Thymus (tissue), 14 donors: ENCODE results near the gene WASHC1. TPM values are rescaled to one million over a fixed set of nuclear protein-coding genes. Genes with fewer than 3 reads are reported as not detected.
"Not testable (repeated sequence)": the region's sequence is repeated elsewhere in the genome, so short reads cannot be mapped to it uniquely, and the experiment has no call there.

Source experiments
- DNase-seq, 9 donors: peaks; one replicate each; pipeline ENCODE4 v3.0.0-alpha.2; 2013; ENCODE audit warnings: low spot score in 9 of 9, low read depth in 6 of 9, missing footprints in 1 of 9
- H3K27ac ChIP-seq, 2 donors: one replicate each; pipeline ENCODE4 v1.5.1; 2013; ENCODE audit warnings: control low read depth in 1 of 2, low read depth in 1 of 2, low read length in 1 of 2, mild to moderate bottlenecking in 1 of 2, moderate library complexity in 1 of 2
- H3K27me3 ChIP-seq, 2 donors: one replicate each; pipeline ENCODE4 v1.5.1; 2013; ENCODE audit warnings: low read length in 1 of 2; ENCODE audit not compliant: control insufficient read depth in 2 of 2, insufficient read depth in 1 of 2
- H3K36me3 ChIP-seq, 2 donors: one replicate each; pipeline ENCODE4 v1.5.1; 2013; ENCODE audit warnings: low read length in 1 of 2, mild to moderate bottlenecking in 1 of 2, moderate library complexity in 1 of 2; ENCODE audit not compliant: control insufficient read depth in 2 of 2, insufficient read depth in 2 of 2
- H3K4me1 ChIP-seq, 2 donors: one replicate each; pipeline ENCODE4 v1.5.1; 2013; ENCODE audit warnings: low read length in 2 of 2; ENCODE audit not compliant: control insufficient read depth in 2 of 2, insufficient read depth in 2 of 2
- H3K4me3 ChIP-seq, 2 donors: one replicate each; pipeline ENCODE4 v1.5.1; 2013; ENCODE audit warnings: low read length in 2 of 2, control low read depth in 1 of 2, mild to moderate bottlenecking in 1 of 2
- H3K9me3 ChIP-seq, 2 donors: one replicate each; pipeline ENCODE4 v1.5.1; 2013; ENCODE audit warnings: low read length in 1 of 2, mild to moderate bottlenecking in 1 of 2; ENCODE audit not compliant: control insufficient read depth in 2 of 2, insufficient read depth in 1 of 2
- WGBS: extraction: QIAGEN DNeasy Blood & Tissue Kit; methylation state at CpG from one replicate; pipeline ENCODE4 v1.1.7; 2013; 5-methylcytosine and 5-hydroxymethylcytosine counted together
- long read RNA-seq, 10 donors: transcript quantifications; one replicate each; lab custom pipeline, GENCODE V29; 2026
- polyA plus RNA-seq: library from polyadenylated mRNA; stranded (reverse); fragments of 200-250 nt; gene quantifications from one replicate; pipeline ENCODE4 v1.2.3, GENCODE V29; 2013
- total RNA-seq: library from RNA; stranded (reverse); fragments of 120-200 nt; gene quantifications from one replicate; pipeline ENCODE4 v1.2.4, GENCODE V29; 2013
- donor health status: healthy.

Gene WASHC1, protein sequence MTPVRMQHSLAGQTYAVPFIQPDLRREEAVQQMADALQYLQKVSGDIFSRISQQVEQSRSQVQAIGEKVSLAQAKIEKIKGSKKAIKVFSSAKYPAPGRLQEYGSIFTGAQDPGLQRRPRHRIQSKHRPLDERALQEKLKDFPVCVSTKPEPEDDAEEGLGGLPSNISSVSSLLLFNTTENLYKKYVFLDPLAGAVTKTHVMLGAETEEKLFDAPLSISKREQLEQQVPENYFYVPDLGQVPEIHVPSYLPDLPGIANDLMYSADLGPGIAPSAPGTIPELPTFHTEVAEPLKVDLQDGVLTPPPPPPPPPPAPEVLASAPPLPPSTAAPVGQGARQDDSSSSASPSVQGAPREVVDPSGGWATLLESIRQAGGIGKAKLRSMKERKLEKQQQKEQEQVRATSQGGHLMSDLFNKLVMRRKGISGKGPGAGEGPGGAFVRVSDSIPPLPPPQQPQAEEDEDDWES
- 14.0 TPM for total RNA-seq
- 70.1 TPM for polyA plus RNA-seq
- long read RNA-seq, donor 1 = 0 reads
- long read RNA-seq, donor 2 = 0 reads
- long read RNA-seq, donor 3 = 0 reads
- long read RNA-seq, donor 4 = 0 reads
- long read RNA-seq, donor 5, partial matches to known transcripts = 5 of 5 reads
- long read RNA-seq, donor 5, other reads (novel, unspliced or antisense) = 0 of 5 reads
- long read RNA-seq, donor 6 = 0 reads
- long read RNA-seq, donor 7 = 0 reads
- long read RNA-seq, donor 8 = 0 reads
- long read RNA-seq, donor 9 = 0 reads
- long read RNA-seq, donor 10 = 0 reads

DNA sequence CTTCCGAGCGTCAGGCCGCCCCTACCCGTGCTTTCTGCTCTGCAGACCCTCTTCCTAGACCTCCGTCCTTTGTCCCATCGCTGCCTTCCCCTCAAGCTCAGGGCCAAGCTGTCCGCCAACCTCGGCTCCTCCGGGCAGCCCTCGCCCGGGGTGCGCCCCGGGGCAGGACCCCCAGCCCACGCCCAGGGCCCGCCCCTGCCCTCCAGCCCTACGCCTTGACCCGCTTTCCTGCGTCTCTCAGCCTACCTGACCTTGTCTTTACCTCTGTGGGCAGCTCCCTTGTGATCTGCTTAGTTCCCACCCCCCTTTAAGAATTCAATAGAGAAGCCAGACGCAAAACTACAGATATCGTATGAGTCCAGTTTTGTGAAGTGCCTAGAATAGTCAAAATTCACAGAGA lies at the start of gene WASHC1:
WASHC1 (minus strand) TSS at position 101 of the 400 bp plus-strand sequence. CDS start 4,457 bp downstream, outside the sequence.
- WGBS = 0% methylated on average over 2 of the region's 20 CpGs
- H3K27me3 ChIP-seq, H3K36me3 ChIP-seq, H3K4me1 ChIP-seq, H3K9me3 ChIP-seq, H3K27ac ChIP-seq, DNase-seq: not testable (repeated sequence)
- H3K4me3 ChIP-seq = peak within 1 kb of the TSS; percentile 29 to 35

DNA sequence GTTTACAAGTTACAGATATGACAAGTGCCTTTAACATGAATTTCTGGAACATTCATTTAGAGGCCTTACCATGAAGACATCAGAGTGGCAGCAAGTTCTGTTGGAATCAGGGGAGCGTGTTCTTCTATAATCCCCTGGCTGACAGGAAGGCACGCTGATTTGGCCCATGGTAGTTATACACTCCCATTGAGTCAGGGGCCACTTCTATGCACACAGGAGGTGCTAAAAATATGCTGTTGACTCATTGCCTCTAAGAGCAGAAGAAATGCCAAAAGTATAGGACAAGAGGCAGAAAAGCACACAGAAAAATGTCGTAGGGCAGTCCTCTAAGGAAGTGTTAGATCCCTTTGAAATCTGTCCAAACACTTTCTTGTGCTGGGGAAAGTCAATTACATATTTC lies 49.1 kb upstream of the WASHC1 start:
- not testable (repeated sequence) for H3K4me1 ChIP-seq
- 93% methylated on average over 3 of the region's 3 CpGs for whole genome bisulfite sequencing

DNA sequence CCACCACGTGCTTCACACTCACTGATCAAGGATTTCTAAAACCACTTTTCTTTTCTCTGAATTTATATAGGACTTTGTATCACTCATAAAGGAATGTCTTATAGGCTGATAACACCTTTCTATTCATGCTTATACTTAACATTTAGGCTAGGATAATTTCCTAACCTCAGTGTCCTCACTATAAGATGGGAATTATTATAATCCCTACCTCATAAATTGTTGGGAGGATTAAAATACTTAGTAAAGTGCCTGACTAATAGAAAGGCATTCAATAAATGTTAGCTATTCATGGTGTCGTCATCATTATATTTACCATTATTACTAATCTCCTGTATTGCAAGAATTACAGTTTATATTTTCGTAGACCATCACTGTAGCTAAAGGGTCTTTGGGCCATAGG lies 47.1 kb upstream of the WASHC1 start:
- H3K36me3 ChIP-seq, DNase-seq, H3K27ac ChIP-seq, H3K4me3 ChIP-seq, H3K4me1 ChIP-seq, H3K9me3 ChIP-seq: not testable (repeated sequence)
- H3K27me3 ChIP-seq = peaks cover 2 to 18% of the 10 kb centered on the region in 2 donors
- WGBS = 97% methylated on average over 3 of the region's 3 CpGs

More for the DNA sequence above, 49.1 kb upstream of the WASHC1 start:
- not testable (repeated sequence) for H3K36me3 ChIP-seq, H3K9me3 ChIP-seq, DNase-seq, H3K27ac ChIP-seq, H3K4me3 ChIP-seq
- peaks cover 0 to 12% of the 10 kb centered on the region in 2 donors for H3K27me3 ChIP-seq

DNA sequence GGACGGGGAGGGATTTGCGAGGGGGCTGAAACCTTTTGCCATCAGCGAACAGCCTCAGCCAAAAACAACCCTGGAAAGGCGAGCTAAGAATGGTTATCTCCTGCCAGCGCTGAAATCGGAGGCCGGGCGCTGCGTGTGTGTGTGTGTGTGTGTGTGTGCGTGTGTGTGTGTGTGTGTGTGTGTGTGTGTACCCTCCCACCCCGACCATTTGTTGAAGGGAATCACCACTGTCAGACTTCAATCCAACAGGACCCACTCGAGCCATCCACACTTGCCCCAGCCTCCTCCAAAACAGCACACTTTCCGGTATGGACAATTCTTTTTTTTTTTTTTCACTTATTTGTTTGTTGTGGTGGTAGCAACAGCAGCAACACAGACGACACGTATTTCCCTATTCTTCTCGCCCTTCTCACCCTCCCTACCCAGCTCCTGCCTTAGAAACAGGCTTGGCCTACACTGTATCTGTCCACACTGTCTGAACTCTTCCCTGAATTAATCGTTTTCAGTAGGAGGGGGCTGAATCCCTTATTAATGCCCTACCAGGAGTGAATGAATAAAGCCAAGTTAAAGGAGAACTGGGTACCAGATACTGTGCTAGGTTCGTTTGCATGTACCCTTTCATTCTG lies 44.8 kb upstream of the WASHC1 start:
- 37% methylated on average over 18 of the region's 18 CpGs for WGBS
- H3K36me3 ChIP-seq, H3K4me1 ChIP-seq, H3K27ac ChIP-seq, H3K9me3 ChIP-seq: not testable (repeated sequence)
- peaks cover 2 to 18% of the 10 kb centered on the region in 2 donors for H3K27me3 ChIP-seq
- peak in 1 of 9 donors; percentile 0 for DNase-seq
- H3K4me3 ChIP-seq = peak overlapping the region; percentile 22 to 57

DNA sequence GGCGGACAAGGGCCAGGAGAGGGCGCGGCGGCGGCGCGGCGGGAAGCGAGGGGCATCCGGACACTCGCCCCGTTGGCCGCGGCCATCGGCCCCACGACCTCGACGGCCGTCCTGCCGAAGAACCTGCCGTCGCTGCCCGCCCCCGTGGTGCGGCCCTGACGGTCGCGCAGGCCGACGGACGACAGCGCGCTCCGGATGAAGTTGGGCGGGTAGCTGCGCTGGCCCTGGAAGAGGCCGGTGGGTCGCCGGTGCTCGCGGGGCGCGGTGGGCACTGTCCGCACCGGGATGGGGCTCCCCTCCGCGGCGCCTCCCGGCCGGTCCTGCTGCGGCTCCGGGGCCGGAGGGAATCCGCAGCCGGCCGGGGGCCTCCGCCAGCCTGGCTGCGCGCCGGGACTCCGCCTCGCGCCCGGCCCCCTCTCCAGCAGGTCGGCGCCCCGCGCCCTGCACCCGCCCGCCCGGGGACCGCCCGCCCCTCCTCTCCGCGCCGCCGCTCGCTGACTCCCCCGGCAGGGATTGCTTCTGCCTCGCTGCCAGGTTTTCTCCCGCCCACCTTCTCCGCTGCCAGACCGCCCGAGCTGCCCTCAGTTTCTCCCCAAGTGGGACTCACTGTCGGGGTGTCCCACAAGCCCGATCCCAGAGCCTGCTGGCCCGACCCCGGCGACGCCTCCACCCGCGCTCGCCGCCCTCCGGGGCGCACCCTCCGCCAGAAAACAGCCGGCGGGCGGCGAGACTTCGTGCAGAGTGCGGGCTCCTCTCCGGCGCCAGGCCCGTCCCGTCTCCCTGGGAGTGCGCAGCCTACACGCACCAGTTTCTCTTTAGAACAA lies 44.0 kb upstream of the WASHC1 start:
- H3K27ac ChIP-seq, H3K36me3 ChIP-seq, H3K4me1 ChIP-seq, H3K9me3 ChIP-seq: not testable (repeated sequence)
- Histone ChIP-seq H3K4me3 (peak overlapping the region; percentile 22 to 57), H3K27me3 (peaks cover 2 to 18% of the 10 kb centered on the region in 2 donors)
- WGBS = 1% methylated on average over 99 of the region's 109 CpGs
- DNase-seq = peak in 3 of 9 donors; percentile 2 to 49 (median 30)

DNA sequence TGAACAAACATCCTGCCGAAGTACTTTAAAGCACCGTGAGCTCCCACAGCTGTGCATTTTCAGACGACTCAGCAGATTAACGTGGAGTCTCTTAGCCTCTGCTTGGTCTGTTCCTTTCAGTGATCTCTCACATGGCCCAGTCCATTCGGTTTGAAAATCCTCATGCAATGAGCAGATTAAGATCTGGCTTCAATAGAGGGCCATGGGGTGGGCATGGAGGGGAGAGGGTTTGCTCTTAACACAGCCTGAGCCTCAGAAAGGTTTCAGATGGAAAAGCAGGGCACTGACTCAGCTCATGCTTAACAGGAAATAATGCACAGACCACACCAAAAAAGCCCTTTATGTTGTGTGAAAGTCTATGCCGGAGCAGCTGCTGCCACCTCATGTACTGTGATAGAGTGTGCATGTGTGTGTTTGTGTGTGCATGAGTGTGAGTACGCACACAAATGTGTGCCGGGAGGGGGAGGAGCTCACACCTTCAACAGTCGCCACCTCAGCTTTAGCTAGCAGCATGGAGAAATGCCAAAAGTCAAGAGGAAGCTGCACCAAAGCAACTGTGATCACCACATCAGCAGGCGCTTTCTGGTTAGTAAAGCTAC lies 33.9 kb upstream of the WASHC1 start:
- peak; percentile 25 to 80 (median 47) for DNase-seq
- H3K4me1 ChIP-seq, H3K4me3 ChIP-seq, H3K27me3 ChIP-seq, H3K36me3 ChIP-seq, H3K9me3 ChIP-seq: not testable (repeated sequence)
- WGBS = under 1% methylated on average over 10 of the region's 10 CpGs
- peak overlapping the region; percentile 31 to 86 for H3K27ac ChIP-seq

DNA sequence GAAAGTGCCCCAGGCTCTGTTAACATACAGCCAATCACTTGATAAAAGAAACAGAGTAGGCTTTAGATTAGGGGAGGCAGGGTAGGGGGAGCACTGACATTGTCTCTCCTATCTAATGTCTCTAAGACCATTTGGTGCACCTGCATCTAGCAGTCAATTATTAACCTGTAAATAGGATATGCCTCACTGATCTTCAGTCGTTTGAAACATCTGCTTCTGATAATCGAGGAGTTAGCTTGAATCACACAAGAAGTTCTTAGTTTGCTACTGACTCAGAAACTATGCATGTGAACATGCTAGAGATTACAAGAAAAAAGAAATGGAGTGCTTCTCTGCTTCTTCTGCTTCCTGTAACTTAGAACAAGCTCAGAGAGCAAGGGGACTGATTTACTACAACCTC lies 23.4 kb upstream of the WASHC1 start:
- not testable (repeated sequence) for H3K36me3 ChIP-seq, H3K4me1 ChIP-seq, H3K27me3 ChIP-seq, H3K27ac ChIP-seq, H3K4me3 ChIP-seq, H3K9me3 ChIP-seq, DNase-seq
- 68% methylated on average over 2 of the region's 2 CpGs for WGBS

DNA sequence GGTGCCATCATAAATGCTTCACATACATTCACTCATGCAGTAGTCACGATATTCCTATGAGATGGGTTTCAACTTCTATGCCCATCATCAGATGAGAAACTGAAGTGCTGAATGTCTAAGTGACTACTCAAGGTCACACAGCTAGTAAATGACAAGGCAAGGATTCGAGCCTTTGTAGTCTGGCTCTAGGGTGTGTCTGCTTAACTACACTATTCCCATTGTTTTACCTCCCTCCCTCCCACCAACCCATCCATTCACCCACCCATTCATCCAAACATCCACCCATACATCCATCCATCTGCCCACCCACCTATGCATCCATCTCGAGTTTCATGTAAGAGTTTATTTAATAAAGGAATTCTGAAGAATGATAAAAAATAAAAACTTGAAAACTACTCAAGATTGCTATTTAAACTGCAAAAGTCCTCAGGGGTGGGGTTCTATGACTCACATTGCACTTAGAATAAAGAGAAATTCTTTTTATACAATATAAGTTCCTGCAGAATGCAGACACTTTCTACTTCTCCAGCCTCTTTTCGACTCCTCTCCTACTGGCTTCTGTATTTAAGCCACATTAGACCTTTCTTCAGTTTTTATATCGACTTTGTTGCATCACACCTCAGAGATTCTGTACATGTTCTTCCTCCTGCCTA lies 19.1 kb upstream of the WASHC1 start:
- H3K4me1 ChIP-seq, DNase-seq, H3K36me3 ChIP-seq, H3K9me3 ChIP-seq, H3K4me3 ChIP-seq, H3K27ac ChIP-seq, H3K27me3 ChIP-seq: not testable (repeated sequence)
- WGBS = 78% methylated on average over 5 of the region's 5 CpGs
